Endothelial cell of umbilical vein (primary cell): Measurements from ENCODE around the gene SCYL1.

ENCODE experiments used
- EZH2 ChIP-seq: IDR thresholded peaks from 2 replicates; pipeline ENCODE4 v1.6.1; 2012; ENCODE audit warnings: borderline replicate concordance, low read depth, mild to moderate bottlenecking, moderate library complexity, low read length, inconsistent platforms; ENCODE audit not compliant: severe bottlenecking
- JUN ChIP-seq: IDR thresholded peaks from 2 replicates; pipeline ENCODE4 v1.6.1; 2011; ENCODE audit warnings: borderline replicate concordance, low read depth; ENCODE audit not compliant: insufficient read length, insufficient read depth
- MYC ChIP-seq: IDR thresholded peaks from one replicate; pipeline ENCODE4 v1.6.1; 2011; ENCODE audit warnings: mild to moderate bottlenecking, low read depth, low read length
- POLR2A ChIP-seq: IDR thresholded peaks from 2 replicates; pipeline ENCODE4 v1.6.1; 2012; ENCODE audit warnings: low read depth, mild to moderate bottlenecking, control low read depth, low read length
- POLR2AphosphoS5 ChIP-seq: IDR thresholded peaks from 2 replicates; pipeline ENCODE4 v1.6.1; 2012; ENCODE audit warnings: low read depth, mild to moderate bottlenecking, control low read depth, low read length, moderate library complexity; ENCODE audit not compliant: insufficient read depth
- TF ChIP-seq, protein P1 (sequence below), 2 donors: IDR thresholded peaks; 1 replicate in 1 of 2; 2 replicates in 1 of 2; pipeline ENCODE4 v1.5.1; 2011; ENCODE audit warnings: low read length in 2 of 2, mild to moderate bottlenecking in 2 of 2, moderate library complexity in 2 of 2, control low read depth in 1 of 2, inconsistent platforms in 1 of 2, low read depth in 1 of 2; ENCODE audit not compliant: insufficient read depth in 1 of 2; ENCODE audit errors: extremely low read depth in 1 of 2
- TF ChIP-seq, protein P2 (sequence below): IDR thresholded peaks from 2 replicates; pipeline ENCODE4 v1.6.1; 2011; ENCODE audit not compliant: insufficient read depth, insufficient read length

DNA sequence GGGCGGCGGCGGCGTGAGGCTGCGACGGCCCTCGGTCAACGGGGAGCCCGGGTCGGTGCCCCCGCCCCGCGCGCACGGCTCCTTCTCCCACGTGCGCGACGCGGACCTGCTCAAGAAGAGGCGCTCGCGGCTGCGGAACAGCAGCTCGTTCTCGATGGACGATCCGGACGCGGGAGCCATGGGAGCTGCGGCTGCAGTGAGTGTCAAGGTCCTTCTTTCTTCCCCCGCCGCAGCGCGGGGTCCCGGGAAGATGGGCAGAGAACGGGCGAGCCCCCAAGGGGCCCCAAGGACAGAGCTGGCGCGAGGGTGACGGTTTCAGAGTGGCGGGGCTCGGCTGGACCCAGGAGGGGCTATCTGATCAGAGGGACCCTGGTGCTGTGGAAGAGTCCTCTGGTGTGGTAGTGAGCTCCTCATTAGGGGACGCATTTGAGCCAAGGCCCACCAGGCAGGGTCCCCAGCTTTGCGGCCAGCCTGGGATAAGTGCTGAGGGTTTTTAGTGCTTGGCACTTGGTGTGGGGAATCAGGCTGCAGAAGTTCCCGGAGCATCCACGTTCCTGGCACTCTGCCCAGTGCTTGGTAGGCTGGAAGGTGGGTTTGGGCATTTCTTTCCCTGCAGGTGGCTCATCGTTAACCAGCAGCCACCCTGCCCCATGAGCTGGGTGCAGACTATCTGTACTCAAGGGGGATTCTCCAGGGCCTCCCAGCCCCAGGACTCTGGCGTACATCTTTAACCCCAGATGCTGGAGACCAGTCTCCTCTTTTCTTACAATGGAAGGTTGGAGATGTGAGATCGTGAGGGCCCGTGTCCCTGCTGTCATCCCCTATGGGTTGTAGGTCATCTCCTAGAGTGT lies 60.7 kb downstream of the SCYL1 start:
- TF ChIP-seq JUN (no peak), POLR2A (no peak), EZH2 (no peak), POLR2AphosphoS5 (no peak), MYC (no peak)
- TF ChIP-seq, protein P1, sequence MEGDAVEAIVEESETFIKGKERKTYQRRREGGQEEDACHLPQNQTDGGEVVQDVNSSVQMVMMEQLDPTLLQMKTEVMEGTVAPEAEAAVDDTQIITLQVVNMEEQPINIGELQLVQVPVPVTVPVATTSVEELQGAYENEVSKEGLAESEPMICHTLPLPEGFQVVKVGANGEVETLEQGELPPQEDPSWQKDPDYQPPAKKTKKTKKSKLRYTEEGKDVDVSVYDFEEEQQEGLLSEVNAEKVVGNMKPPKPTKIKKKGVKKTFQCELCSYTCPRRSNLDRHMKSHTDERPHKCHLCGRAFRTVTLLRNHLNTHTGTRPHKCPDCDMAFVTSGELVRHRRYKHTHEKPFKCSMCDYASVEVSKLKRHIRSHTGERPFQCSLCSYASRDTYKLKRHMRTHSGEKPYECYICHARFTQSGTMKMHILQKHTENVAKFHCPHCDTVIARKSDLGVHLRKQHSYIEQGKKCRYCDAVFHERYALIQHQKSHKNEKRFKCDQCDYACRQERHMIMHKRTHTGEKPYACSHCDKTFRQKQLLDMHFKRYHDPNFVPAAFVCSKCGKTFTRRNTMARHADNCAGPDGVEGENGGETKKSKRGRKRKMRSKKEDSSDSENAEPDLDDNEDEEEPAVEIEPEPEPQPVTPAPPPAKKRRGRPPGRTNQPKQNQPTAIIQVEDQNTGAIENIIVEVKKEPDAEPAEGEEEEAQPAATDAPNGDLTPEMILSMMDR (IDR thresholded peaks at IDR 0.05; ENCODE audit: extremely low read depth in 1 of 2, insufficient read depth in 1 of 2, low read depth in 1 of 2, low read length in 2 of 2): no peak
- TF ChIP-seq, protein P2, sequence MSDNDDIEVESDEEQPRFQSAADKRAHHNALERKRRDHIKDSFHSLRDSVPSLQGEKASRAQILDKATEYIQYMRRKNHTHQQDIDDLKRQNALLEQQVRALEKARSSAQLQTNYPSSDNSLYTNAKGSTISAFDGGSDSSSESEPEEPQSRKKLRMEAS: no peak
